HG03196 (cell line): ENCODE results near the gene PDSS1.

ENCODE experiments used
- ATAC-seq: cut with Tn5 transposase; IDR thresholded peaks from one replicate; pipeline ENCODE4 v1.9.1; 2021; ENCODE audit not compliant: unreplicated experiment

PDSS1 gene

DNA sequence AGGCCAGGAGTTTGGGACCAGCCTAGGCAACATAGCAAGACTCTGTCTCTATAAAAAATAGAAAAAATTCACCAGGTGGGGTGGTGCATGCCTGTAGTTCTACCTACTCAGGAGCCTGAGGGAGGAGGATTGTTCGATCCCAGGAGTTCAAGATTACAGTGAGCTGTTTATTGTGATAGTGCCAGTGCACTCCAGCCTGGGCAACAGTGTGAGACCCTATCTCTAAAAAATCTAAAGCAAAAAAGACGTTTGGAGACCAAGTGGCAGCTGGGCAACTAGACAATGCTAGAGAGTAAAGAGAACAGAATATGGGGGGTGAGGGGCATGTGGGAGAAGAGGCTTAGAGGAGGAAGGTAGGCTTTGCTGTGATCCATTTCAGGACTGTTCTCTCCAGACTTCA is 1.4 kb downstream of the PDSS1 start:
- no peak for ATAC-seq

DNA sequence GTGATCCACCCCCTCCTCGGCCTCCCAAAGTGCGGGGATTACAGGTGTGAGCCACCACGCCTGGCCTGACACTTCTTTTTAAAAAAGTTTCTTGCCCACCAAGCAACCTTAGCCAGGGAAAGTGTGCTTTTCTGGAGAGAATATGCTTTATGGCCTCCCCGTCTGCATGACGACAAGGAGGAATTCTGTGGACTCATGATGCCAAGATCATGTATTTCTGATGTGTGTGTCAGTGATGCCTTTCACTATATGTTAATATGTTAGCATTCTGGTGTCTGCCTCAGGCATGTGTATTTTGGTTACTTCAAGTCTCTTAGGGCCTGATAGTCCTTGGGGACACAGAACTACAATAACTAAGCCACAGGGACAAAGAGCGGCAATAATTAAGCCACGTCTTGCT is 2.1 kb downstream of the PDSS1 start:
- ATAC-seq, result no peak

DNA sequence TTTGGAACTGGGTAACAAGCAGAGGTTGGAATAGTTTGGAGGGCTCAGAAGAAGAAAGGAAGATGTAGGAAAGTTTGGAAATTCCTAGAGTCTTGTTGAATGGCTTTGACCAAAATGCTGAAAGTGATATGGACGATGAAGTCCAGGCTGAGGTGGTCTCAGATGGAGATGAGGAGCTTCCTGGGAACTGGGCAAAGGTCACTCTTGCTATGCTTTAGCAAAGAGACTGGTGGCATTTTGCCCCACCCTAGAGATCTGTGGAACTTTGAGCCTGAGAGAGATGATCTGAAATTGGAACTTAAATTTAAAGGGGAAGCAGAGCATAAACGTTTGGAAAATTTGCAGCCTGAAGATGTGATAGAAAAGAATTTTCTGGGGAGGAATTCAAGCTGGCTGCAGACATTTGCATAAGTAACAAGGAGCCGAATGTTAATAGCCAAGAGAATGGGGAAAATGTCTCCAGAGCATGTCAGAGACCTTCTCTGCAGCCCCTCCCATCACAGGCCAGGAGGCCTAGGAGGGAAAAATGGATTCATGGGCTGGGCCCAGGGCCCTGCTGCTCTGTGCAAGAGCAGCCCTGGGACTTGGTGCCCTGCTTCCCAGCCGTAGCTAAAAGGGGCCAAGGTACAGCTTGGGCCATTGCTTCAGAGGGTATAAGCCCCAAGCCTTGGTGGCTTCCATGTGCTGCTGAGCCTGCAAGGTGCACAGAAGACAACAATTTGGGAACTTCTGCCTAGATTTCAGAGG is 3.6 kb downstream of the PDSS1 start:
- no peak for ATAC-seq

DNA sequence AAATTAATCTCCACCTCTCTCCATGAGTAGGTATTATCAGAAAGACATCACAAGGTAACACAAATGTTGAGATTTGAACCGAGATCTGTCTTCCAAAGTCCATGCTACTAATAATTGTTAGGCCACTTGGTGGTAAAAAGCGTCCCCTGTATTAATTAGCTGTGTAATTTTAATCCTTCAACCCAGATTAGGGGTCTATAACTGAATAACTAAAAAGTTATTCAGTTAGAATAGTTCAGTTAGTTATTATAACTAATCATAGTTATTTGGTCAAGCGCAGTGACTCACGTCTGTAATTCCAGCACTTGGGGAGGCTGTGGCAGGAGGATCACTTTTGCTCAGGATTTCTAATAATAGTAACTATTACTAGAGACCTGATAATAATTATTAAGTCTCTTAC is 5.6 kb downstream of the PDSS1 start:
- ATAC-seq, result no peak

DNA sequence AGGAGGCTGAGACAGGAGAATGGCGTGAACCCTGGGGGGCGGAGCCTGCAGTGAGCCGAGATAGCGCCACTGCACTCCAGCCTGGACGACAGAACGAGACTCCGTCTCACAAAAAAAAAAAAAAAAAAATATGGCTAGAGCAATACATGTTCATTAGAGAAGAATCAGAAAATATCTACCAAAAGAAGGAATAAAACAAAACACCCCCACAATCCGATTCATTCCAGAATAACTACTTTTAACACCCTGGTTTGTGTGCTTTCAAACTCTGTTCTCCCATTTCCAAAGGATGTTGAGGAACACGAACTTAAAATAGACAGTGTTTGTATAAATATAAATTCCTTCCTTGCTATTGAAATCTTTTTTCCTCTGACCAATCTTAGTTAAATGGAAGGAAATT is 6.5 kb downstream of the PDSS1 start:
- no peak for ATAC-seq

DNA sequence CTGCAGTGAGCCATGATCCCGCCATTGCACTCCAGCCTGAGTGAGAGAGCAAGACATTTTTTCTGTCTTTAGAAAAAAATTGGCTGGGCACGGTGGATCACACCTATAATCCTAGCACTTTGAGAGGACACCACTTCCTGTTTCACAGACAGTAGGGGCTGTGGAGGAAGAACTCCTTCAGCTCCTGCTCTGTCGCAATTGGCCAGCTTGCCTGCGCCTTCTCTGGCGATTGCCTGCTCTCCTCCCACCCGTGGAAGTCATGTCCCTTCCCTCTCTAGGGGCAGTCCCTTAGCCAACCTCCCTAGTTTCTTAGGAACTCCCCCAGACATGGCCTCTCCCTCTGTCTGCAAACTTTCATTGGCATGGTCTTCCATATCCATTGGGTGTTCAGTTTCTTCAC is 8.7 kb downstream of the PDSS1 start:
- no peak for ATAC-seq

DNA sequence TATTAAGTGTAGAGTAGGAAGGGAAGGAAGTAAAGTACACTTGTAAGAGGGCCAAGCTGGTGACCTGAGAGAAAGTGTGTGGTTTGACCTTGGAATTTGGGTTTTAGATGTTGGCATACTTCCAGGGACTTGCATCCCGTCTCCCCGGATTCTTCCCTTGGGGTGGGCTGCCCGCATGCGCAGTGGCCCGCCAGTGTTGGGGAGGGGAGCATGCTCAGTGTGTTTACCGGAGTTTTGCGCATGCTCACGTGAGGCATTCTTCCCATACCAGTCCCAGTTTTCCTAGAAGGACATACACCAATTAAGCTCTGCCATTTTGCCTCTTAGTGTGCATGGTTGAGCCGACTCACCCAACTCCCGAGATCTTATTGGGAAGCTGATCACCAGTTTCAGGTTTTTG is 9.4 kb downstream of the PDSS1 start:
- no peak for ATAC-seq

DNA sequence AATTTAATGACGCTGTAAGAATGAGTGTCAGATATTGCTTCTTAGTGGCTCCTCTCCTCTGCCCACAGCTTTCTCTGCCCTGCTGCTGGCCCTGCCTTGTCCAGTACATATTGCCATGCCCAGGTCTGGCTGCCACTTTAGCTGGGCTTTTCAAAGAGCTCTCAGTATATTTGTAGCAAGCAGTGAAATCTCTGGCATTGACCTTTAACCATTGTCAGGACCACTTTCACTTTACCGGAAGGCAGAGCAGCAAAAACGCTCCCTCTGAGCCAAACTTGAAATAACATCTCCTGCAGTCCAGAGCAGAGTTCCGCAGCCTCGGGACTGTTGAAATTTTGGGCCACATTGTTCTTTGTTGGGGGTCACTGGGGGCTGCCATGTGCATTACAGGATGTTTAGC is 13.8 kb downstream of the PDSS1 start:
- ATAC-seq, result no peak

DNA sequence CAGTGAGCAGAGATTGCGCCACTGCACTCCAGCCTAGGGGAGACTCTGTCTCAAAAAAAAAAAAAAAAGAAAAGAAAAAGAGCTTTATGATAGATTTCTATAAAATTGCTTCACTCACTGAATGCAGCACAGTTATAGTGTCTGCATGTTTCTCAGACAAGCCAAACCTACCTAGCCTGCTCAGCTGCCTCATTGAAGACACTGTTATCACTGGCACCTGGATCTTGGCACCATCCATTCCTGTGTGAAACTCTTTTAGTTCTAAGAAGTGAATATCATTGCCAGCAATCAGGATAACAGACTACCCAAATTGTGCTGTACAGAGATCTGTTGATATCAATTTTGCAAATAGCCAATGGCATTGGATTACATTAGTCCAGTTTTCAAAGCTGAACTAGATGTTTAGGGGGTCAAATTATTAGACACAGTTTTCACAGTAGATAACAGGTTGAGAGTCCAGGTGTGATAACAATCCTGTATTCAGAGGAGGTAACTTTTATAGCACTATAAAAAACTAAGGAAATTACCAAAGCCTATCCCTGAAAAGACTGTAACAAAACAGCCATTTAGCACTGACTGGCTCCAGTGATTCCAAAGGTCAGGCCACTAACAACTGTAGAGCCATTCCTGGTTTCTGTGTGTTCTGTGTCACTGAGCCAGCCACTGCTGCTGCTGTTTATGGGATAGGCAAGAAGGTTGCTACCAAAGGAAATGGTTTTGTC is 17.1 kb downstream of the PDSS1 start:
- ATAC-seq, result no peak

DNA sequence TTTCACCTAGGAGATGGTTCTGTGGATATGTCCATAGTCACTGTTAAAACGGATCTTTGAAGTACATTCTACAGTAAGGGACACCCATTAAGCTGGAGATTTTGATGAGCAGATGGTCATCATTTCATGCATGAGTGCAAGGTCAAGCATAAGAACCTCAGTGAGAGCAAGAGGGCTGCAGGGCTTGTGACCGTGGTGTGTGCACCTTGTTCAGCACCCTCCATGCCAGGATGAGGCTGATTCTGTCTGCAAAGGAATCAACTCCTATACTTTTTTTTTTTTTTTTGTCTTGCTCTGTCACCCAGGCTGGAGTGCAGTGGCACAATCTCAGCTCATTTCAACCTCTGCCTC is 17.6 kb downstream of the PDSS1 start:
- ATAC-seq, result no peak

DNA sequence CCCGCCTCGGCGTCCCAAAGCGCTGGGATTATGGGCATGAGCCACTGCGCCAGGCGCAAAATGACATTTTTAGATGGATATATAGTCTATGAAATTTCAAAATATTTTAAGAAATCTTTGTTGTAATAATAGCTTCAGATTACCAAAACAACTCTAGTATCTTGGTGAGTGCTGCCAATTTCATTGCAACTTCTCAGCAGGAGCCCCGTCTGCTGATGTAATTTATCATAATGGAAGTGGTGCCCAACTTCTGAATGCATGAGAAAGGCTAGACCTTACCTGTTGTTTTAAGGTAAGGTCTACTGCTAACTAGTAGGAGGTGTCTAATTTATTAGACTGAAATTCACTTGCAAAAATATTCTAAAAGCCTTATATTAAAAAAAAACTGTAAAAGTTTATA is 20.0 kb downstream of the PDSS1 start:
- no peak for ATAC-seq

DNA sequence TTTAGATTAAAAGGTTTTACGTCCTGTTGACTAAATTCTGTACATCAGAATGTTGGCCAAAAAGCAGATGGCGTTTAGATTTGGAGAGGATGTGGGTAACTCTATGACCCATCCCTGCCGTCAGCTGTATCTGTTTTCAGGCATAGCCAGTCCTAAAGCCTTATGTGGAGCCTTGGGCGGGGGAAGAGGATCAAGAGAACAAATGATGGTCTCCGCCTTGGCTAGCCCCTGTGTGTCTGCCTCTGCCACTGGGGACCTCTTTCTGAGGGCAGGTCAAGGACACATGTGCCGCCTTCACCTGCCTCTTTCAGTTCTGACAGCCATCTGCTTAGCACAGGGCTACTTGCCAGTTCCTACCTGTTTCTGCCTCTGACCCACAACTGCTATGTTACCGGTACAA is 24.1 kb downstream of the PDSS1 start:
- ATAC-seq, result no peak

DNA sequence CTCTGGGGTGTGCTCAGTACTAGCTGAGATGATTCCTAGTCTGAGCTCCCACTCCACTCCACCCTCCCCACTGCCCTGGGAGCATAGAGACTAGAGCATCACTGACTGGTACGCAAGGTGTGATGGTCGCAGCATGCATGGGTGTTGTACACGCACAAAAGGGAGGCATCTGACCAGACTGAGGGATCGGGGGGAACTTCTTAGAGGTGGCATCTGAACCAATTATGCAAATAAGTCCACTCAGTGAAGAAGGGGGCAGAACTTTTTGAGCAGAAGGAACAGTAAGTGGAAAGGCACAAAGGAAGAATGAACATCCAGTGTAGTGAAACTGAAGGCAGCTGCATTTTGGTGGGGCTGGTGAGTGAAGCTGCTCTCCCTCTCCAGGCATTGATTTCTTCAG is 25.5 kb downstream of the PDSS1 start:
- ATAC-seq, result no peak

DNA sequence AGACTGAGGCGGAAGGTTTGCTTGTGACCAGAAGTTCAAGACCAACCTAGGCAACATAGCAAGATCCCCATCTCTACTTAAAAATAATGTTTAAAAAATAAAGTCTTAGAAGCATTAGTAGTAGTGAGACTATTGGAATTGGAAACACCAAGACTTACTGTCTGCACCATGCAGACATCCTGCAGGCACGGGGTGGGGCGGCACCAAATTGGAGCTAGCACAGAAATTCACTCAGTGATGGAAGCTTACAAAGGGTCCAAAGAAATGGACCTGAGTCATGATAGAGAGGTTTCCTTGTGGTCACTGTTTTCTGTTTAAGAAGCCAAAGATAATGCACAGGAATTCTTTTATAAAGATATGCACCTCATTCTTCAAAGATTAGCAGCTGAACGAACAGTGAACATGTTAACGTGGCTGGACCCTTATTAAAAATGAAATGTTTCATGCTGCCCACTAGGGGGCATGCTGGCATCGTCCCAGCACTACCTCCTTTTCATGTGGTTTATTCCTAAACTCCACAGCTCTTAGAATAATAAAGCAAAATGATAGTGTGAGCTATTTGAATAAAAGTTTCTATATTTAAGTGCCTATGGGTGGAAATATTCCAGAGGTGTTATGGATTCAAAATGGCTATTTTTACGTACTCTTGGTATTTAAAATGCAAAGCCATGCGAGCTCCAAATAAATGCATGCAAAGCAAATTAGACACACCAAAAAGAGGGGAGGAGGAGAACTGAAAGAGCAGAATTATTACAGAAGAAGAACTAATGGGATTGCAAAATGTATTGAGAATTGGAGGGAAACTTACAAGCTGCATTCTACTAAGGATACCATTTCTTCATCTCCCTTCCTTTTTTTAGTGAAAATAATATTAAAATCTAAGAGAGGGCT is 28.6 kb downstream of the PDSS1 start:
- no peak for ATAC-seq

DNA sequence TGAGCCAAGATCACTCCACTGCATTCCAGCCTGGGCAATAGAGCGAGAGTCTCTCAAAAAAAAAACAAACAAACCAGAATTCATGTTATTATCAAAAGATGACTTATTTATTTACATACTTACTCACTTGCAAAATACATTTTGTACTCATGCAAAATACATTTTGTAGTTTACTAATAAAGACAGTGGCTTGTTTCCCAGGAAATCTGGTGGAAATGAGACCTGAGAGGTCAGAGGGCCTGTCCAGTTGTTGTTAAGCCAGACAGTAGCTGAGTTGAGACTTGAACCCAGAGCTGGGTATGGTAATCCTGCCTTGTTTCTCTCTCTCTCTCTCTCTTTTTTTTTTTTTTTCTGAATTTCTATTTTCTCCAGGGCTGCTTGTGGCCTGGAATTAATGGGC is 29.5 kb downstream of the PDSS1 start:
- no peak for ATAC-seq

DNA sequence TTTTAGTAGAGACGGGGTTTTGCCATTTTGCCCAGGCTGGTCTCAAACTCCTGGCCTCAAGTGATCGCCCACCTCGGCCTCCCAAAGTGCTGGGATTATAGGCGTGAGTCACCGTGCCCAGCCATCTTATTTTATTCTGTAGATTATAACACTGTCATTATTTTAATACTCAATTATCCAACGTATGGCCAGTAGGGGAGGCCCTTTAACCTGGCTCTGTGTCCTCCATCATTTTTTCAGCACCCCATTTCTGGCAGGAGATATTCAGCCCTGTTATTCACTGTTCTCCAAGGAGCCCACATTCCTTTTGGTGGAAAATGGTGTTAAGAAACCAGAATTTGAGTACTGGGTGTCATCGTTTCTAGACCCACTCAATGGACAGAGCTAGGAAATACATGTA is 31.5 kb downstream of the PDSS1 start:
- no peak for ATAC-seq

DNA sequence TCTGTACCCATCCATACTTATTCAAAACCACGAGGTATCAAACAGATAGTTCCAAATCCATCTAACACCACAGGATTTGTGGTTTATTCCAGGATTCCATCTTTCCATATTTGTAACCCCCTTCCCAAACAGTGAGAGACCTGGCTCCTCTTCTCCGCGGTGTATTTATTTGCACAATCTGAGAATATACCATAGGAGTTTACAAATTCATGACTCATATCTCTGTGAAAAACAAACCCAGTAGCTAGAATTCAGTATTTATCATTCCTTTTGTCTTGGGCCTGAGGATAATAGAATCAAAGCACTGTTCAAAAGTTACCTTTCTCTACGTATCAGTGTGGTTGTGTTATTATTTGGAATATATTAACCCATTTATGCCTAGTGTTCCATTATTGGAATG is 31.9 kb downstream of the PDSS1 start:
- no peak for ATAC-seq

DNA sequence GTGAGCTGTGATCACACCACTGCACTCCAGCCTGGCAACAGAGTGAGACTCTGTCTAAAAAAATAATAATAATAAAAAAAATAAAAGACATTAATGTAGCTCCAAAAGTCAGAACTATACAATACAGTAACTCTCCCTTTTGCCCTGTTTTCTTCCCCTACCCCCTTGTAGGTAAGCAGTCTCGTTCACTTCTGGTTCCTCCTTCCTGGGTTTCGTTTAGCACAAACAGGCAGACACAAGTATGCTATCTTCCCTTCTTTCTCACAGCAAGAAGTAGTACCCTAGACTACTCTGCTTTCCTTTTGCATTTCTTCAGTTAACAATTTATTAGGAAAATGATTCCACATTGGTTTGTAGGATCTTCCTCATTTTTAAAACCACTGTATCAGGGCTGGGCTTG is 33.1 kb downstream of the PDSS1 start:
- ATAC-seq, result no peak

DNA sequence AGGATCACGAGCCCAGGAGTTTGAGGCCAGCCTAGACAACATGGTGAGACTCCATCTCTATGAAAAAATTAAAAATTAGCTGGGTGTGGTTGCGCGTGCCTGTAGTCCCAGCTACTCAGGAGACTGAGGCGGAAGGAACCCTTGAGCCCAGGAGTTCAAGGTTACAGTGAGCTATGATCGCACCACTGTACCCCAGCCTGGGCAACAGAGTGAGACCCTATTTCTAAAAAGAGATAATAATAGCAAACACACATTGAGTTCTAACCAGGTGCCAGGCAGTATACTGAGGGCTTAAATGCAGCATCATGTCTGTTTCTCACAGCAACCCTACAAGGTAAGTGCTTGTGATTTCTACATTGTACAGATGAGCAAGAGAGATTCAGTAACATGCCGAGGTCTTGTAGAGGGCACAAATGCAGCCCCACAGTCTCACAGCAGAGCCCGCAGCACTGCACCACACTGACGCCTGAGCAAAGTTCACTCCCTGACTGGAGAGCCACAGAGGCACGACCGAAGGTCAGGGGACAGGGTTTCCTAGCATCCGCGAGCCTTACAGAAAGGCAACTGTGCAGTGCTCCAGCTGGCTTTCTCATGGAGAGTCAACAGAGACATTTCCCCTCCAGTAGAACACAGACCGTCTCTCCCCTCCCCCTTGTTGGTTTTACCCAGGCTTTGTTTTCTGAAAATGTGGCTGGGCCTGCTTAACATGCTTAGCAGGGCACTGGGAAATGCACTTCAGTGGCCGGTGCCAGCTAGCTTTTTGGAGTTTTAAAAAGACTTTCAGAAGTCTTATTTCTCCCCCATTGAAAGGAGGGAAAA is 36.5 kb downstream of the PDSS1 start:
- ATAC-seq, result no peak

DNA sequence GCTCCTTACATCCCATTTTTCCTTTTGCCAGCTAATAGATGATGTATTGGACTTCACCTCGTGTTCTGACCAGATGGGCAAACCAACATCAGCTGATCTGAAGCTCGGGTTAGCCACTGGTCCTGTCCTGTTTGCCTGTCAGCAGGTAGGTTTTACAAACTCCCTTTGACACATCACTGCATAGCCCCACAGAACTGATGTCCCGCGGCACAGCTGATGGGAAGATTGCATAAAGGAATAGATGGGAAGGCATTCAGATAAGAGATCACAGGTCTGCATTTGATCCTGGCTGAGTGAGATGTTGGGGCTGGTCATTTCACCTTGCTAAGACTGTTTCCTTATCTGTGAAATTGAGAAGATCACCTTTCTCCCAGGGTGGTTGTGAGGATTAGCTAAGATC is 37.9 kb downstream of the PDSS1 start:
- no peak for ATAC-seq

DNA sequence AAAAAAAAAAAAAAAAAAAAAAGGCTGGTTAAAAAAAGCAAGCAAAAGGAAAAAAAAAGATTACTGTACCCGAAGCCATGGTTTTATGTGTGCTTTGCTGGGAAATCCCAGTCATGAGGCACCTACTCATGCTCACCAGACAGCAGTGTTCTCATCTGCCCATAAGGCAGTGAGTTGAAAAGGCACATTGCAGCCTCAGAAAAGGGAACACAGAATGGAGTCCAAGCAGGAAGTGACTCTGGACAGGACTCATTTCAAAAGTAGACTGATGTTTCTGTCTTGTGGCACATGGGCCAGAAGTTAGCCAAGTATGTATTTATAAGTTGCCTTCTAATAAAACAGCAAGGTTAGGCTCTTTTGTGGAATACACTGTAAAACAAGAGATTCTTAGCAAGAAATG is 40.2 kb downstream of the PDSS1 start:
- ATAC-seq, result peak; percentile 69
